ENCODE results near the gene TMEM97.

DNA sequence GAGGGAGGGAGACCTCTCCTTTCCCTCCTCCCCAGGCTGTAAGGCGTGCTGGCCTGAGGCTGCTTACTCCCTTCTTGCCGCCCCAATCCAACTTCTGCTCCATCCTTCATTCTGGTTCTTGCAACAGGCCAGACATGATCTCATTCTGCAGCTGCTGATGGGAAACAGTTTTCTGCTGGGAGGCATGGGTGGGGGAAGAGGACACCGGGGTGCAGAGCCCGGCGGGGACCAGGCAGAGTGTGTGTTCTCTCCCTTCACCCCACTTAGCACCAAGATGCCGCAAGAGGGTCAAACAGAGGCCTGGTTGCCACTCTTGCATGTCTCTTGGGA lies 53.9 kb downstream of the TMEM97 start:
- no peak for TF ChIP-seq EZH2 (IDR thresholded peaks at IDR 0.05; ENCODE audit: insufficient read depth, poor library complexity, severe bottlenecking)
- TF ChIP-seq EZH2phosphoT487 (IDR thresholded peaks at IDR 0.05; ENCODE audit: insufficient read depth, low read depth), result no peak

Measured in GM23248 (cell line).